HG02885 (cell line): ENCODE data around the gene MBNL2.

Experiments
- ATAC-seq: cut with Tn5 transposase; IDR thresholded peaks from one replicate; pipeline ENCODE4 v1.9.1; 2021; ENCODE audit warnings: mild to moderate bottlenecking; ENCODE audit not compliant: unreplicated experiment, poor library complexity

The MBNL2 gene

DNA sequence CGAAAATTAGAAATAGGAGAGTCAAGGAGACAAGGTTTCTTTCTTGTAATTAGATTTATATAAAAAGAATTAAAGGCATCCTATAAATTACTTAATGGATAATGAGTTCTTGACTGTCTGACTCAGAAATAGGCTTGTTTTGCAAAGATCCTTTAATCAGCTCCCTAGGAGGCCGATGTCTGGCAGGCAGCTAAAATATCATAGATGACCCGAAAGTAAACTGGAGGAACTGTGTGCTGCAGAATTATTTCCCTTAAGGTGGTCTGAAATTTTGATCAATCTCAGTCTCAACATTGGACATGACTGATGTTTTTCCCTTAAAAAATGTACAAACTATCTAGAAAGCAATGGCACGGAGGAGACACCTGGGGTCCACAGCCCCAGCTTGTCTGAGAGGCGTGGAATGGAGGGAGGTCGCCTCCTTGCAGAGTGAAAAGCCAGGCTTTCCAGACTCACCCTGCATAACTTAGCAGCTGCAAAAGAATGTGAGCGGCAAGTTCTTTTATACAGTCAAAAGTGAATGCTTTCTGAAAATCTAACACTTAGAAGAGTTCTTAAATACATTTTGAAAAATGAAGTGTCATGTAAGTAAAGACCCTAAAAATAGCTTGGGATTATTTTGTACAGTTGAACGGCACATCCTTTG lies 44.8 kb downstream of the MBNL2 start:
- no peak for ATAC-seq

DNA sequence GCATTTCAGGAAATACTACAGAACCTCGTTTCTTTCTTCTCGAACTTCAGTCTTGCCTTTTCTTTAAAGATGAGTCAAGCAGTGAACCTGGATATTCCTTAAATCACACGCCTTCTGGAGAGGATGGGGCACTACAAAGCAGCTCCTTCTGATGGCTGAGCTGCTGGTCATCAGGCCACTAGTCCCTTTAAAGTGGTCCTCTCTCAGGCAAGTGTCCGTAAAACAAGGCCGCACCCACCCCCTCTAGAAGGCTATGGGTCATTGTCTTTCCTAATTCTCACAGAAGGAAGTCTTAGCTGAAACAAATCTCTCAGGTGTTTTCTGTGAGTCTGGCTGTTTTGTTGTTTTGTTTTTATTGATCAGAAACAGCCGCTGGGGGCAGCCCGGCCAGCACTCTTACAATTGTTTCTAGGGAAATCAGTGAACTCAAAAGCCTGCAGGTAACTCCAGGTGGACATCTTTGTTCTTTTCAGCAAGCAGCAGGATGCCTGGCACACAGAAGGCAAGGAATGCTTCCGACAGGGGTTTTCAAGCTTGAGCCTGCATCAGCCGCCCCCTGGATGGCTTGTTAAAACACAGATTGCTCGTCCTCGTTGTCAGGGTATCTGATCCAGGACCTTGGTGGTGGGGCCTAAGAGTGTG lies 45.4 kb downstream of the MBNL2 start:
- no peak for ATAC-seq

DNA sequence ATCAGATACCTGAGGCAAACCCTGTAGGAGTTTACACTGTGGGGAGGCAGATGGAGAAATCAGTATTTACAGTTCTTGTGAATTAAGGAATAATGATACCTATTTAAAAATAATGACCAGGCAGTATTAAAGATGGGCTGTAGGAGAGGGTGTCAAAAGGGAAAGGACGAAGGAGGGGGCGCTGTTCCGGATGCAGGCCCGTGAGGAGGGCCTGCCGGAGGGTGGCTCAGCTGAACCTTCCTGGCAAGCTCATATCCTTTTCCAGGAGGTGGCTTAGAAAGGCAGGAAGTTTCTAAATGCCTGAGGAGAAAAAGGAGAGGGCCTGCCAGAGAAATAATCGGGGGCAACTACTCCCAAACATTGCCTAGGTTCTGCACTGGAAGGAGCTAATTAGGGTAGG lies 46.6 kb downstream of the MBNL2 start:
- ATAC-seq = no peak

DNA sequence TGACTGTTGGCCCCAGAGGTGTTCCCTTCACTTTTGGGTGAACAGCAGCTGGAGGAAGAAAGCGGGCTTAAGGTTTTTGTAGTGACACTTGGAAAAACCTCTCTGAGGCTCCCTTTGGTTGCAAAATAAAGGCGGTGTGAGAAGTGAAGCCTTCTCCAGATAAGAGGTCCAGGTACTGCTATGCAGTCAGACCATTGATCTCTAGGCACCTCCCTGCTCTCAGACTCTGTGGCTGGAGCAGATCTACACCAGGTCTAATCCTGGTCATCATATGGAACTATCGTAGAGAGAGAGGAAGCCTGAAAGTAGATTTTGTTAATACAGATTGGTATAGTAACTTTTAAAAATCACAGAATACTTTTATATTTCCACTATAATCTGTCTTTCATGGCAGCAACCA lies 47.5 kb downstream of the MBNL2 start:
- no peak for ATAC-seq

DNA sequence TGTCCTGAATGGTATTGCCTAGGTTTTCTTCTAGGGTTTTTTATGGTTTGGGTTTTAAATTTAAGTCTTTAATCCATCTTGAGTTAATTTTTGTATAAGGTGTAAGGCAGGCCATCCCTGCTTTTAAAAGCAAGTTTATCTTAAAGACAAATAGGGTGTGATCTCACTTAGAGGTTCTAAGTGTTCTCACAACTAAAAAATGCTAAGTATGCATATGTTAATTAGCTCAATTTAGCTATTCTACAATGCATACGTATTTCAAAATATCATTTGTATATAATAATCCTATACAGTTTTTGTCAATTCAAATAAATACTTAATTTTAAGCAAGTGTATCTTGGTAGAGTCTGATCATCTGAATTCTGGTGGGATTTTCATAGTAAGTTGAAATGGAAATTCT lies 50.4 kb downstream of the MBNL2 start:
- no peak for ATAC-seq

DNA sequence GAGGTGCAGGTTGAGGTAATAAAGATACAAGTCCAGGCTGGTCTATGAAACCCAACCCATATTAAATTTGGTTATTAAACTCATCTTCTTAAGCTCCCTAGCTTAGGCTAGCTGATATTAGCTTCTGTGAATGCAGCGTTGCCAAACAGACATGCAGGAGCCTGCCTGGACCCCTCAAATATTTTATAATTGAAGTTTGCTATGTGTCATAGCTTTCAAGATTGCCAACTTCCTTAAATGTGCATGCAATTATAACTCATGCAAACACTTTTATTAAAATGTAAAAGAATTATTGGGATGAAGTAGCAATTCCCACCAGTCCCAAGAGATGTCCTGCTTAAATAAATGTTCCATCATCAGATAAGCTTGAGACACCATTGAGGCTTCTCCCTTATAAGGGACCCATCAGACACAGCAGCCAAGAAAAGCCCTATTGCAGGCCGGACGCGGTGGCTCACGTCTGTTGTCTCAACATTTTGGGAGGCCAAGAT lies 51.3 kb downstream of the MBNL2 start:
- no peak for ATAC-seq

DNA sequence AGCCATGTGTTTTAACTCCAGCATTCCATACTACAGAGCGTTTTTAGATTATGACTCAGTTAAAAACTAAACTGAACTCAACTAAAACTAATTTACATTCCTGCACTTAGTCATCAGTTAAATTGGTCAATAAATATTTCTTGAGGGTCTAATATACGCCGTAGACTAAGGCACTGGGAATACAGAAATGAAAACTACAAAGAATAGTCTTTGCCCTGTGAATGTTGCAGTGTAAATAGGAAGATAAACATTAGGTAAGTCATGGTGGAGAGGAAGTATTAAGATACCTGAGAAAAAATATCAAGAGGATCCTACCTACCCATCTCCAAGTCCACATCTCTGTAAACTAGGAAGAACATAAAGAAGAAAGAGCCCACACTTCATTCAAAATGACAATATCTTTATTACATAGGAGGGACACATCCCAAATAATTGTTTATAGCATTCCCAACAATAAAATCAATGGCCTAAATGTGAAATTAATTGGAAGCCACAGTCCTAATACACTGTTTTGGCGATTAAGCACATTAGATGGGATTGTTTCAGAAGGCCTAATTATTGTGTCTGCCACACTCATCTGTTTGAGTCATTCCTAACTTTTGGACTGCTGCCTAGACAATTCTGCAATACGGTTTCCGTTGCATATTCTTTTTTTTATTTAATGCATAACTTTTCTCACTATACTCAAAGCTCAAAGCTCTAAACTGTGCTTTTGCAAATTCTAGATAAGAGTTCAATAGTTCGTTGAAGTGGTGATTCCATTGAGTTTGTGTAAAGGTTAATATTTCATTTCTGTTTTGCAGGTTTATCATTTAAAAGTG lies 52.9 kb downstream of the MBNL2 start:
- no peak for ATAC-seq

DNA sequence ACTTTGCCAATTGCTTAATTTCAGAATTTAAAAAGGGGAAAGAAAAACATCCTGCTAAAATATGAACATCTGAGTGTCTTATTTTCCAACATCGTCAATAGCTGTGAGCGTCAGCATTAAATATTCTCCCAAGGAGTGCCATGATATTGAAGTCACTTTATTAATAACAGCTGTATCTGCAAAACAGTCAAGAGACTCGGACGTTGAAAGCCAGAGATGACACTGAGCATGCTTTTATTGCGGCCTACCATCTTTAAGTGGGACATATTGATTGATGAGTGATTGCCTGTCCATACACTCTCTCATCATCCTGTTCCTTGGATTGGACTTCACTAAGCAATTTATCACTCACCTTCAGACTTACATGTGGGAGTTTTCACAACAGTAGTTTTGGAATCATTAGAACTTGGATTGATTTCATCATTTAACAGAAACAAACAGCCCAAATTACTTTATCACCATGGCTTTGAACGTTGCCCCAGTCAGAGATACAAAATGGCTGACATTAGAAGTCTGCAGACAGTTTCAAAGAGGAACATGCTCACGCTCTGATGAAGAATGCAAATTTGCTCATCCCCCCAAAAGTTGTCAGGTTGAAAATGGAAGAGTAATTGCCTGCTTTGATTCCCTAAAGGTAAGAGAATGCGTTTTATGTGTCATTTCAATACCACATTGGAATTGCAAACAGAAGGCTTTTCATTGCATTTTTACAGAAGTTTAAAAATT lies 53.8 kb downstream of the MBNL2 start:
- ATAC-seq = no peak

DNA sequence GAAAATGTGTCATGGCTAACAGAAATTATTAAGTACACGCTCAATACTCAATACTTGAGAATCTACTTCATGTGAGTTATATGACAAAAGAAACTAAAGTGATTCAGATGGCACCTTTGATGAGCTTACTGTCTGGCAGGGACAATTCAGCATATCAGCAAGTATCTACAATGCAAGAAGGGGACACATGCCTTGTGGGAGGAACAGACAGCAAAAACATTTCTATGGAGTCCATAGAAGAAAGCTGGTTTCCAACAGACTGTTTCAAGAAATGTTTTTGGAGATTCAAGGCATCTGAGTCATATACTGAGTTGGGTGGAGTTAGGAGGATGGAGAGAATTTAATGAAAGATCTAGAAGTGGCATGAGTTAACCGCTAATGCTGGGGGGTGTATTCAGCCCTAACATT lies 54.7 kb downstream of the MBNL2 start:
- no peak for ATAC-seq

DNA sequence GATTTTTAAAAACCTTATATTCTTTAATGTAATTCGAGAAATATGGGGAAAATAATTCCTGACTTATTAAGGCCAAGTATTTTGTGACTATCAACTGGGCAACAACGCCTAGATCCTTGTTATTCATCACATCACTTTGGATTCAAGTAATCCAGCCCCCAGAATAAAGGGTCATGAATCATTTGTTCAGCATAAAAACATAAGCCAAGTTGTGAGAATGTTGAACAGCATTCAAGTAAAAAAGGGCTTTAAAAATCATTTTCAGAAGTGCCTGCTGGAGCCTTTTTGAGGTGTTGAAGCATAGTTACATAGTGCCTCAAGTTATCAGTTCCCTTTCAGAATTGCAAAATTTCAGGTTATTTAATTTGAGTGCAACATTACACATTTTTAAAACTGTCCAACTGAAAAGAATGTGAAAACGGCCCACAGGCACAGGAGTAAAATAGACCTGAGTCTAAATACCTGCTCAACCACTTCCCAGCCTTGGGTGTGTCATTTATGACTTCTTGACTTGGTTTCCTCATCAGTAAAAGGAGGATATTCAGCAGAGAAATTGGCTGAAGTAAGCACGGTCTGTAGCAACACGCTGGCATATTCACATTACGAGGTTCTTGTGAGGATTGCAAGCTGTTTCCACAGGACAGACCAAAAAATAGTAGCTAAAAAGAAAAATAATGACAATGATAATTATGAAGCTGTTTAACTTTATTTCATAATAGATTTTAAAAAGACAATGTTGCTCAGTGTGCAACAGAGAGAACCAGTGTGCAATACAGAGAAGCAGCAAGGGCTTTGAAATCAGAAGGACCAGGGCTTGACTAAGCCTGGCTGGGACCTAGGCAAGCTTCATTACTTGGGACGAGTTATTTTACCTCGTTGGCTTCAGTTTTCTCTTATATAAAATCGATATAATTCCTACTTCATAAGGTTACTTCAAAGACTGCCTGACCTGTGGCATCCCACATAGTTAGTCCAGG lies 56.6 kb downstream of the MBNL2 start:
- ATAC-seq = no peak

DNA sequence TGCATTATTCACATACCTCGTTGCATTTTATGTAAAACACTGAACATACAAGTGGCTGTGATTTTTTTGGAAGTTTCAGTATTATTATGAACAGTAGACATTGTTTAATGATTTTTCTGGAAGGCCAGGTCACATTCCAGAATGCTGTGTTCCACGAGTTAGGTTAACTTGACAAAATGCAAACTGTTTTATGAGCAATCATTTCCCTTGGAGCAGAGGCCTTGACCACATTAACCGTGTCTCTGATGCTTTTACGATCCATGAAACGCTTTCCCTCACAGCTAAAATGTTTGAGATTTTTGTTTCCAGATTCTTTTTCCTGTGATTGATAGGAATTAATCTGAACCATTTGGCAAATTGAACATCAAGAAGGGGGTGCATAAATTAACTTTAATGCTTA lies 57.8 kb downstream of the MBNL2 start:
- ATAC-seq = no peak

DNA sequence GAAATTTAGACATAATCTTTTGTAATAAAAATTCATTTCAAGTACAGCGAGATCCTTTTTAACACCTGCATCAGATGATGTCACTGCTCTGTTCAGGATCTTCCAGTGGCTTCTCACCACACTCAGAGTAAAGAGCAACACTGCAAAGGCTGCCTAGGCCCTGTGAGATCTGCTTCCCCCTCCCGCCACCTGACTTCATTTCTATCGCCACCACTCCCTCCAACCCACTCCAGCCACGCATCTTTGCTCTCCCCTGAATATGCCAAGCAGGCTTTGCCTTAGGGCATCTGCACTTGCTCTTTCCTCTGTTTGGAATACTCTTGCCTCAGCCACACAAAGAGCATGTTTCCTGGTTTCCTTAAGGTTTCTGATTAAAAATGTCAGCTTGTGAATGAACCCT lies 58.3 kb downstream of the MBNL2 start:
- no peak for ATAC-seq

DNA sequence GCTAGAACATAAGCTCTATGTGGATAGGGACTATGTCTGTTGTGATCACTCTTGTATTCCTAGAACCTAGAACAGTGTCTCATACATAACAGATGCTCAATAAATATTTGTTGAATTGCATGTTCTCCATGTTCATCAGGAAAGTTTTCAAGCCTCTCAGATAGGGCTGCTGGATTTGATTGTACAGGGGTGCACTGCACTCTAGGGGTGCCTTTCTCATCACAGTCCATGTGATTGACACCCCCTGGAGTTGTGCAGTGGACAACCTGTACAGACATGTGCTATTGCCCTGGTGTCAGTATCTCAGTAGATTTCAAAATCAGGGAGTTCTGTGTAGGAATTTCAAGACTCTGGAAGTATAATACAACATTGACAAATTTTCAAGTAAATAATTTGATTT lies 58.9 kb downstream of the MBNL2 start:
- ATAC-seq = no peak

DNA sequence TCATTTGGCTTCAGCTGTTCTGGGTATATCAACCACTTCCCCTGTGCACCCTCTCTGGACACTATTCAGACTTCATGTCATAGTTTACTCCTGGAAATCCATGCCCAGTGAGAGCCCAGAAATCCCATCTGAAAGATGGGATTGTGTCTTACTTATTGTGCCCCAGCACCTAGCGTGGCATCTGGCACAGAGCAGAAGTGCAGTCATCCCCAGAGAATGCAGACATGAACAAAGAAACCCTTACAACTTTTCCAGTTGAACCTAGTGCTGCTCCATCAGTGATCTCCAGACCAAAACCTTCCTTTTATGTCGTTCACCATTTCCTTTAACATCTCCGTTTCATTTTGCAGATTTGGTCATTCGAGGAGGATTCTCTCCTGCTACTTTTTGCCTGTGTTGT lies 60.6 kb downstream of the MBNL2 start:
- no peak for ATAC-seq

DNA sequence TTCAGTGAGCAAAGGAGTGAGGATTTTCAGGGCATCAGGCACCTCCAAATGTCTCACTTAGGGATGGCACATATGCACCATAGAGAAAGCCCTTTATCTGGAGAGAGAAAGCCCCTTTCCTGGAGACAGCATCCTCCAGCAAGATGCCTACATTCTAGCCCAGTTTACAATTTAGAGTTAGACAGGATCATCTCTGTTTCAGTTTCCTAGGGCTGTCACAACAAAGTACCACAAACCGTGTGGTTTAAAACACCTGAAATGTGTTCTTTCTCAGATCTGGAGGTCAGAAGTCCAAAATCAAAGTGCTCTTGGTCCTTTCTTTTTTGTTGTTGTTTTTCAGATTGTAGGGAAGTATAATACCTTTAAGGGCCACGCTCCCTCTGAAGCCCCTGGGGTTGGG lies 61.8 kb downstream of the MBNL2 start:
- no peak for ATAC-seq

DNA sequence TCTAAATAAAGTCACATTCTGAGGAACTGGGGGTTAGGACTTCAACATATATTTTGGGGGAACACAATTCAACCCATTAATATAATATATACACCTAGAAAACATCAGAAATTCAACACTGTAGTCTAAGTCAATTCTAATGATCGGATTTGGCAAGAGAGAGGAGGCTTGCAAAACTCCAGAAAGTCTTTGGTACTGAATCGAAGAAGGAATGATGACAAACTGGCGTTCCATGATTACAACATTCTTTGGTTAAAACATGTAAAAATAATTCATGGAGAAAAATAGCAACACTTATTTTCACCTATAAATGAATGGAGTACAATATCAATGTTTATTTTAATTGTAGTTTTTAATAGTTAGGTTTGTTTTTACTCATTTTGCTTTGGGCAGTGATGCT lies 62.4 kb downstream of the MBNL2 start:
- no peak for ATAC-seq

DNA sequence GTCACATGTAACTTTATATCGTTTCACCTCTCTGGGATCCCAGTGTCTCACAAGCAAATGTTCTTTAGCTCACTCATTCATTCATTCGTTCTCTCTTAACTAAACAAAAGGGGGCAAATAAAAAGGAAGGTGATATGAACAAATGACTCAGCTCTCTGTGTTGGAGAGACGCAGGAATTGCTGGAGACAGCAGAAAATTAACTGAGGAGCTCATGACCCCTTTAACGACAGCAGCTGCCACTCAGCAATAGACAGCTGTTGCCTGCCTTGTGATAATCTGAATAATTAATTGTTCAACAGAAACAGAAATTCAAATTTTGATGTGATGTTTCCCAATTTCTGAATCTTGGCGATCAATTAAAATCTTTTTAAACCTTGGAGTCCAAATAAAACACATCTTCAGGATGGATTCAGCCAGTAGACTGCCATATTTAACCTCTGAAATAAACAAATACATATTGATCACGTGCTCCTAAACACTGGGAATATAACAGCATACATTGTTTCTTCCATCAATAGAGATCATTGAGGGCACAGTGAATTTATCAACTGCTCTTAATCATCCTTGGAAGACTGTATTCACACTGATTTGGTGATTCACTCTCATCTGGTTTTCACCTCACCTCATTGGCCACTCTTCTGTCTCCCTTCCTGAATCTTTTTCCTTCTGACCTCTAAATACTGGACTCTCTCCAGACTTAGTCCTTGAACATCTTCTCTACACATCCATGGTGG lies 63.3 kb downstream of the MBNL2 start:
- ATAC-seq = no peak

DNA sequence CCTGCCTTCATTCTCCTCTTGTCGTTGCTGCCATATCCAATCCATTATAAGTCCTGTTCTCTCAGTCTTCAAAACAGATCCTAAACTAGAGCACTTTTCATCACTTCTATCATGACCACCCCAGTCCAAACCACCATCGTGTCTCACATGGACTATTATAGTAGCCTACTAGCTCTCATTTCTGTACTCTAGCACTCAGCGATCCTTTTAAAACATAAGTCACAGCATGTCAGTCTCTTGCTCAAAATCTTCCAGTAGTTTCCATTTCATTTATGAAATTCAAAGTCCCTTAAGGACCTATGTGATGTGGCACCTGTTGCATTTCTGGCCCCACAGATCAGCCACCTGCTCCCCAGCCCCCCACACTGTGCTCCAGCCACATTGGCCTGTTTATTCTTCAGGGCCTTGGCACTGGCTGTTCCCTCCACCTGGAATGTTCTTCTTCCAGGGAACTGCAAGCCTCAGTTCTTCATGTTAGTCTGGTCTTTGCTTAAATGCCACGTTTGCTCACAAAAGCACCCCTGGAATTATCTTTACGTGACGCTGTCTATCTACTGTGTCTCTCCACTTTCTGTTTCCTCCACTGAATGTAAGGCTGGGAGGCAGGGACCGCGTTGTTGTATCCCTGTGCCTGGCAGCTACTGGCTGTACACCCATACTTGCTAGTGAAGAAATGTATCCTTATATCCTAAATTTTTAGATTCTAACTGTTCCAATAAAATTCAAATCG lies 64.3 kb downstream of the MBNL2 start:
- ATAC-seq = no peak
